VCaP (cell line): ENCODE results near the gene PAGR1.

Experiments
- H3K27ac ChIP-seq: fragments of 450-650 bp; 2 replicates; pipeline ENCODE4 v1.5.1; 2017
- TF ChIP-seq, protein P1 (sequence below): fragments of 450-650 bp; conservative IDR thresholded peaks from 2 replicates; pipeline ENCODE4 v1.5.1; 2017; ENCODE audit warnings: mild to moderate bottlenecking, moderate library complexity

The PAGR1 gene

DNA sequence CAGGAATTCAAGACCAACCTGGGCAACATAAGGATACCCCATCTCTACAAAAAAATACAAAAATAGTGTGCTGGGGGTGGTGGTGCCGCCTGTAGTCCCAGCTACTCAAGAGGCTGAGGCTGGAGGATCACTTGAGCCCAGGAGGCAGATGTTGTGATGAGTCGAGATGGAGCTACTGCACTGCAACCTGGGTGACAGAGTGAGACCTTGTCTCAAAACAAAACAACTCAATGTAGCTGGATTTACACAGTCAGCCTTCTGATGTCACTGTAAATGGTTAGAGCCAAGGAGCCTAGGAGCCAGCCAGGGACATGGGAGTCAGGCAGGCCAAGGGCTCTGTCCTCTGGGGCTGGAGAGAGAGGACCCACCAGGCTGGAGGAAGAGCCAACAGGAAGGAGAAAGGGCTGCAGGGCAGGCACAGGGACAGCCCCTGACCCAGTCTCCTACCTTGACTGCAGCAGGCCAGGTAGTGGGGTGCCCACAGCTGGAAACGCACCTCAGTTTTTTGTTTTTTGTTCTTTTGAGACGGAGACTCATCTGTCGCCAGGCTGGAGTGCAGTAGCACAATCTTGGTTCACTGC, 38.7 kb downstream of the PAGR1 start:
- no peak overlapping the region for H3K27ac ChIP-seq
- TF ChIP-seq, protein P1, sequence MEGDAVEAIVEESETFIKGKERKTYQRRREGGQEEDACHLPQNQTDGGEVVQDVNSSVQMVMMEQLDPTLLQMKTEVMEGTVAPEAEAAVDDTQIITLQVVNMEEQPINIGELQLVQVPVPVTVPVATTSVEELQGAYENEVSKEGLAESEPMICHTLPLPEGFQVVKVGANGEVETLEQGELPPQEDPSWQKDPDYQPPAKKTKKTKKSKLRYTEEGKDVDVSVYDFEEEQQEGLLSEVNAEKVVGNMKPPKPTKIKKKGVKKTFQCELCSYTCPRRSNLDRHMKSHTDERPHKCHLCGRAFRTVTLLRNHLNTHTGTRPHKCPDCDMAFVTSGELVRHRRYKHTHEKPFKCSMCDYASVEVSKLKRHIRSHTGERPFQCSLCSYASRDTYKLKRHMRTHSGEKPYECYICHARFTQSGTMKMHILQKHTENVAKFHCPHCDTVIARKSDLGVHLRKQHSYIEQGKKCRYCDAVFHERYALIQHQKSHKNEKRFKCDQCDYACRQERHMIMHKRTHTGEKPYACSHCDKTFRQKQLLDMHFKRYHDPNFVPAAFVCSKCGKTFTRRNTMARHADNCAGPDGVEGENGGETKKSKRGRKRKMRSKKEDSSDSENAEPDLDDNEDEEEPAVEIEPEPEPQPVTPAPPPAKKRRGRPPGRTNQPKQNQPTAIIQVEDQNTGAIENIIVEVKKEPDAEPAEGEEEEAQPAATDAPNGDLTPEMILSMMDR = no peak

- TF ChIP-seq, protein P1 = no peak
- no peak overlapping the region for H3K27ac ChIP-seq
Measured at GRCh38 chr16:29857133-29857760, 41.3 kb downstream of the PAGR1 start.

DNA sequence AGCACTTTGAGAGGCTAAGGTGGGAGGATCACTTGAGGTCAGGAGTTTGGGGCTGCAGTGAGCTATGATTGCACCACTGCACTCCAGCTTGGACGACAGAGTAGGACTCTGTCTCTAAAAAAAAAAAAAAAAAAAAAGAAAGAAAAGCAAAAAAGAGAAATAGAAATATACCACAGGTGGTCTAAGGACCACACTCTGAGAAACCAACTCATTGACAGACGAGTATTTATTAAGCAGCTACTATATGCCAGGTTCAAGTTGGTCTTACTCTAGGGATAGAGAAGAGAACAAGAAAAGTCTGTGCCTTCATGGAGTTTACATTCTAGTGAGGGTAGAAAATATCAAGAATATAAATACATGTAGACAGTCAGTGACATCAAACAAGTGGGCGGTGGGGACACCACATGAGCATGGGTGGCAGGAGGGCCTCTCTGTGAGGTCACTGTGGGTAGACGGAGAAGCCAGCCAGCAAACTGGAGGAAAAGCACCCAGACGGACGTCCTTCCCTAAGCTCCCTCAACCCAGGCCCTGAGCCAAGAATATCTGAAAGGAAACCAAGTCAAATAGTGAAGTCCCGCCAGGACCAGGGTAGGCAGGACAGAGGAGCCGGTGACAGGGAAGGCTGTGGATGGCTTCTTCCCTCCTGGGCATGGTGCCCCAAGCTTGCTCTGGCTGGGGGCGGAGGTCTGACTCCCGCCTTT, 42.3 kb downstream of the PAGR1 start:
- TF ChIP-seq, protein P1 = no peak
- H3K27ac ChIP-seq = no peak overlapping the region

- no peak overlapping the region for H3K27ac ChIP-seq
- TF ChIP-seq, protein P1 = no peak
Measured at GRCh38 chr16:29858974-29859373, 43.0 kb downstream of the PAGR1 start.

DNA sequence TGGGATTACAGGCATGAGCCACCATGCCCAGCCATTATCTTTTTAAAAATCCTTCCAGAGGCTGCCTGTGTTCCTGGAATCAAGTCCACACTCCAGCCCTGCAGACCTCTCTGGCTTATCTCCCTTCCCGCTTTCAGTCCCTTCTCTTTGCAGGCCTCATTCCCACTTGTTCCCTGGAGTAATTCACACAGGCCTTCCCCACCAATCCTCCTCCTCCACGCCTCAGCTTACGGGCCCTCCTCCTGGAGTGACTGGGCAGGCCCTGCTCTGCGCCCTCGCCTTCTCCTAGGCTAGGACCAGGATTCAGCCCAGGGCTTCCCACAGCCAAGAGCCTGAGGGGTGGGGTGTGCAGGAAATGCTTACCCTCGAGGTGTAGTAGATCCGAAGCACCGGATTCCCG, 44.3 kb downstream of the PAGR1 start:
- H3K27ac ChIP-seq = no peak overlapping the region
- TF ChIP-seq, protein P1 = no peak

GRCh38 chr16:29862383-29862883, 46.5 kb downstream of the PAGR1 start:
- H3K27ac ChIP-seq = peak overlapping the region; percentile 91
- TF ChIP-seq, protein P1 = no peak

- peak within 1 kb of the TSS; percentile 91 for H3K27ac ChIP-seq
- TF ChIP-seq, protein P1 = peak; percentile 77
Measured at GRCh38 chr16:29862884-29863668, 47.1 kb downstream of the PAGR1 start, which contains the start of gene CDIPT. Gene CDIPT, minus strand, starts transcription at chr16:29863226. Its CDS starts 369 bp downstream, at chr16:29862857.
